ENCODE measurements around the gene TXLNB. TPM values are rescaled to one million over a fixed set of nuclear protein-coding genes. Genes with fewer than 3 reads are reported as not detected.

TXLNB gene
- polyA plus RNA-seq (2013, experiment 1 of 2), result 0.44 TPM
- 0.51 TPM for polyA plus RNA-seq (2013, experiment 2 of 2)

GRCh38 chr6:139291813-139292619 lies at the start of gene TXLNB:
Gene TXLNB, minus strand, starts transcription at chr6:139291998. Its CDS starts 3,099 bp downstream, at chr6:139288899.
- WGBS, 2 experiments (ENCODE audit: insufficient coverage in 2 of 2), result 83% methylated on average over 3 of the region's 13 CpGs; no CpG with 5 or more reads in 1 of the 2 experiments
- Histone ChIP-seq H3K9me3 (ENCODE audit: control insufficient read depth, low read length) (no peaks in the 10 kb centered on the region), H3K4me3 (ENCODE audit: extremely low read depth, insufficient read depth, low read length, poor library complexity, severe bottlenecking) (no peak within 1 kb of the TSS), H3K4me1 (ENCODE audit: control insufficient read depth, insufficient read depth, low read length, poor library complexity, severe bottlenecking) (peaks cover 16% of the 10 kb centered on the region), H3K36me3 (ENCODE audit: control insufficient read depth, insufficient read depth, low read length) (no peaks in the 10 kb centered on the region), H3K27ac (ENCODE audit: low read depth, low read length, severe bottlenecking) (peak within 1 kb of the TSS; percentile 64)

GRCh38 chr6:139341060-139341459 lies 49.3 kb upstream of the TXLNB start:
- H3K9me3 ChIP-seq (ENCODE audit: control insufficient read depth, low read length), result no peaks in the 10 kb centered on the region
- H3K4me1 ChIP-seq (ENCODE audit: control insufficient read depth, insufficient read depth, low read length, poor library complexity, severe bottlenecking), result peaks cover 5% of the 10 kb centered on the region
- WGBS, 2 experiments (ENCODE audit: insufficient coverage in 2 of 2), result no CpG with 5 or more reads among the region's 2 CpGs
- no peak overlapping the region for H3K27ac ChIP-seq (ENCODE audit: low read depth, low read length, severe bottlenecking)
- no peak overlapping the region for H3K4me3 ChIP-seq (ENCODE audit: extremely low read depth, insufficient read depth, low read length, poor library complexity, severe bottlenecking)
- no peaks in the 10 kb centered on the region for H3K36me3 ChIP-seq (ENCODE audit: control insufficient read depth, insufficient read depth, low read length)

GRCh38 chr6:139338795-139339194 lies 47.0 kb upstream of the TXLNB start:
- WGBS, 2 experiments (ENCODE audit: insufficient coverage in 2 of 2), result 95% methylated on average over 7 to 8 of the region's 9 CpGs
- no peaks in the 10 kb centered on the region for H3K9me3 ChIP-seq (ENCODE audit: control insufficient read depth, low read length)
- no peaks in the 10 kb centered on the region for H3K36me3 ChIP-seq (ENCODE audit: control insufficient read depth, insufficient read depth, low read length)
- no peak overlapping the region for H3K27ac ChIP-seq (ENCODE audit: low read depth, low read length, severe bottlenecking)
- no peak overlapping the region for H3K4me3 ChIP-seq (ENCODE audit: extremely low read depth, insufficient read depth, low read length, poor library complexity, severe bottlenecking)
- H3K4me1 ChIP-seq (ENCODE audit: control insufficient read depth, insufficient read depth, low read length, poor library complexity, severe bottlenecking), result peaks cover 5% of the 10 kb centered on the region

GRCh38 chr6:139337830-139338229 lies 46.0 kb upstream of the TXLNB start:
- no peak overlapping the region for H3K27ac ChIP-seq (ENCODE audit: low read depth, low read length, severe bottlenecking)
- H3K4me1 ChIP-seq (ENCODE audit: control insufficient read depth, insufficient read depth, low read length, poor library complexity, severe bottlenecking), result peaks cover 2% of the 10 kb centered on the region
- WGBS, 2 experiments (ENCODE audit: insufficient coverage in 2 of 2), result 77 to 95% methylated on average over 5 of the region's 5 CpGs
- H3K4me3 ChIP-seq (ENCODE audit: extremely low read depth, insufficient read depth, low read length, poor library complexity, severe bottlenecking), result no peak overlapping the region
- H3K9me3 ChIP-seq (ENCODE audit: control insufficient read depth, low read length), result no peaks in the 10 kb centered on the region
- H3K36me3 ChIP-seq (ENCODE audit: control insufficient read depth, insufficient read depth, low read length), result no peaks in the 10 kb centered on the region

- WGBS, 2 experiments (ENCODE audit: insufficient coverage in 2 of 2), result 64 to 100% methylated on average over 1 to 2 of the region's 2 CpGs
- Histone ChIP-seq H3K9me3 (ENCODE audit: control insufficient read depth, low read length) (no peaks in the 10 kb centered on the region), H3K4me3 (ENCODE audit: extremely low read depth, insufficient read depth, low read length, poor library complexity, severe bottlenecking) (no peak overlapping the region), H3K4me1 (ENCODE audit: control insufficient read depth, insufficient read depth, low read length, poor library complexity, severe bottlenecking) (no peaks in the 10 kb centered on the region), H3K27ac (ENCODE audit: low read depth, low read length, severe bottlenecking) (no peak overlapping the region), H3K36me3 (ENCODE audit: control insufficient read depth, insufficient read depth, low read length) (no peaks in the 10 kb centered on the region)
Measured at GRCh38 chr6:139337001-139337400, 45.2 kb upstream of the TXLNB start.

DNA sequence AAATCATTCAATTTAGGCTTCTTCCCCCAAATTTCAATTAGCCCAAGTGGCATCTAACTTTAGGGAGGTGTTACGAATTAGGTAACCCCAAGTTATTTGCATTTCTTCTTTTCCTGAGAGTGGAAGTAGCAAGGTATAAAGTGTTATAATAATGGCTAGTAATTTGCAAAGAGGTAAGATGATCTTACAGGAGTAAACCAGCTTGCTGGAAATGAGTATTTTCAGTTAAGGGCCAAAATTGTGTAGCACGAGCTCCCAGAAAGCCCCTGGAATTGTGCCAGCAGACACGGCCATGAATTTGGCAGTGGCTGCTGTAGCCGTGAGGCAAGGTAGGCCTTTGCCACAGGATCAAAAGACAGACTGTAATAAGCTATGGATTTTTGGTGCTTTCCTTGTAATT lies 44.7 kb upstream of the TXLNB start:
- Histone ChIP-seq H3K27ac (ENCODE audit: low read depth, low read length, severe bottlenecking) (no peak overlapping the region), H3K4me3 (ENCODE audit: extremely low read depth, insufficient read depth, low read length, poor library complexity, severe bottlenecking) (no peak overlapping the region), H3K9me3 (ENCODE audit: control insufficient read depth, low read length) (no peaks in the 10 kb centered on the region), H3K4me1 (ENCODE audit: control insufficient read depth, insufficient read depth, low read length, poor library complexity, severe bottlenecking) (no peaks in the 10 kb centered on the region), H3K36me3 (ENCODE audit: control insufficient read depth, insufficient read depth, low read length) (no peaks in the 10 kb centered on the region)
- 96 to 100% methylated on average over 2 to 3 of the region's 4 CpGs for WGBS, 2 experiments (ENCODE audit: insufficient coverage in 2 of 2)

DNA sequence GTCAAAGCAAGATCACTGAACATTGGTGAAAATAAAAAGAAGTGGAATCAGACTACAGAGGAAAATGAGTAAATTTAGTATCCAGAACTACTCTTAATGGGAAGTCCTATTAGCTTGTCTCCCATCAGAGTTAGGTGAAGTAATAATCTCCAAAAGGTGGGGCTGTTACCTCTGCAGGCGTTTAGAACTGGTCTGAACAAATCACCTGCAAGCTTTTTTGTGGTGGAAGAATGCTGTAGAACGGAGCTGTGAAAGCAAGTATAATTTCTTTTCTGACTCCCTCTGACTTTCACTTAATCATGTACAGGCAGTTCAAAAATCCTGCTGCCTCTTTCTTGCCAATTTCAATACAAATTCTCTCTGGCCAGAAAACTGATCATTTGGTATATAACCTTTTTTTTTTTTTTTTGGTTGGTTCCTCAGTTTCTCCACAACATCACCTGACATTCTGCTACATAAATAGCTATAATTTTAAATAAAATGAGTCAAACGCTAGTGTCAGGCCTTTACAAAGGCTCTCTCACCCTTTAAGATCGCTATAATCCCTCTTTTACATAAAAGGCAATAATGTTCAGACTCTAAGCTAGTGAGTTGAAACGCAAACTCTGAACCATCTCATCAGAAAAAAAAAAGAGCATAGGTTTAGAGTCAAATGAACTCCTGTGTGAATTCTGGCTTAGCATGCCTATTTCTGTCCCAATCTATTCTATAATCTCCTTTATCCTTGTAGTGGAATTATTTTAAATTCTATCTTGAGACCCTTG lies 43.8 kb upstream of the TXLNB start:
- H3K27ac ChIP-seq (ENCODE audit: low read depth, low read length, severe bottlenecking), result no peak overlapping the region
- no peaks in the 10 kb centered on the region for H3K36me3 ChIP-seq (ENCODE audit: control insufficient read depth, insufficient read depth, low read length)
- whole genome bisulfite sequencing, 2 experiments (ENCODE audit: insufficient coverage in 2 of 2), result 100% methylated on average over 2 to 3 of the region's 5 CpGs
- H3K4me1 ChIP-seq (ENCODE audit: control insufficient read depth, insufficient read depth, low read length, poor library complexity, severe bottlenecking), result no peaks in the 10 kb centered on the region
- H3K4me3 ChIP-seq (ENCODE audit: extremely low read depth, insufficient read depth, low read length, poor library complexity, severe bottlenecking), result no peak overlapping the region
- H3K9me3 ChIP-seq (ENCODE audit: control insufficient read depth, low read length), result no peaks in the 10 kb centered on the region

GRCh38 chr6:139334806-139335446 lies 43.1 kb upstream of the TXLNB start:
- H3K9me3 ChIP-seq (ENCODE audit: control insufficient read depth, low read length), result no peaks in the 10 kb centered on the region
- no peak overlapping the region for H3K27ac ChIP-seq (ENCODE audit: low read depth, low read length, severe bottlenecking)
- H3K4me3 ChIP-seq (ENCODE audit: extremely low read depth, insufficient read depth, low read length, poor library complexity, severe bottlenecking), result no peak overlapping the region
- H3K4me1 ChIP-seq (ENCODE audit: control insufficient read depth, insufficient read depth, low read length, poor library complexity, severe bottlenecking), result no peaks in the 10 kb centered on the region
- 87 to 95% methylated on average over 3 of the region's 5 CpGs for WGBS, 2 experiments (ENCODE audit: insufficient coverage in 2 of 2)
- no peaks in the 10 kb centered on the region for H3K36me3 ChIP-seq (ENCODE audit: control insufficient read depth, insufficient read depth, low read length)

DNA sequence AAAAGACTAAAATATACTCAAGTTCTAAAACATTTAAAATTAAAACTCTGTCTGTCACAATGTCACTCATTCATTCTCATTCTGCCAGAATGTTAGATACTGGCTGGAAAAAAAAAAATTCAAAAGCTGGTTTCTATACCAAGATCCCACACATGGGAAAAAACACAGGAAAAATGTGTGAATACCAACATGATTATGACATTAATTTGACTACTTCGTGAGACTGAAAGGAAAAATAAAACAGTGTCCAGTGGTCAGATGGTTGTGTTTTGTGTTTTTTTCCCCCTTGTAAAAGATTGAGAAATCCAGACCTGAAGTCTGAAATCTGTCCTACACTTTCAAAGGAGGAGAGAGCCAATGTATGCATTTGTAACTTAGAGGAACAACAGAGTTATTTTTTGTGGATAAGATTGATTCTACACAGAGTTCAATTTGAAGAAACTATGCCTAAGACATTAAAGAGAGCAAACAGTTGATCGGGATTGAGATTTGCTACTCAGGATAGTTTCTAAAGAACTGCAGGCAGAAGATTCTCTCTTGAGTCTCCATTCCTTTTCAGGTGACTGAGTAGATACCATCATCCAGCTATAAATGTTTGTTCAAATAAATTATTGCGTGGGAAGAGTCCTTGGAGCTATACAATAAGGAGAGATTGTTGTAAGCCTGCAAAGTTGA lies 39.2 kb upstream of the TXLNB start:
- Histone ChIP-seq H3K36me3 (ENCODE audit: control insufficient read depth, insufficient read depth, low read length) (no peaks in the 10 kb centered on the region), H3K27ac (ENCODE audit: low read depth, low read length, severe bottlenecking) (no peak overlapping the region), H3K9me3 (ENCODE audit: control insufficient read depth, low read length) (no peaks in the 10 kb centered on the region), H3K4me1 (ENCODE audit: control insufficient read depth, insufficient read depth, low read length, poor library complexity, severe bottlenecking) (no peaks in the 10 kb centered on the region), H3K4me3 (ENCODE audit: extremely low read depth, insufficient read depth, low read length, poor library complexity, severe bottlenecking) (no peak overlapping the region)
- WGBS, 2 experiments (ENCODE audit: insufficient coverage in 2 of 2), result 67% methylated on average over 1 of the region's 3 CpGs

GRCh38 chr6:139330306-139330705 lies 38.5 kb upstream of the TXLNB start:
- 95 to 96% methylated on average over 4 of the region's 5 CpGs for WGBS, 2 experiments (ENCODE audit: insufficient coverage in 2 of 2)
- Histone ChIP-seq H3K4me1 (ENCODE audit: control insufficient read depth, insufficient read depth, low read length, poor library complexity, severe bottlenecking) (no peaks in the 10 kb centered on the region), H3K4me3 (ENCODE audit: extremely low read depth, insufficient read depth, low read length, poor library complexity, severe bottlenecking) (no peak overlapping the region), H3K27ac (ENCODE audit: low read depth, low read length, severe bottlenecking) (no peak overlapping the region), H3K9me3 (ENCODE audit: control insufficient read depth, low read length) (no peaks in the 10 kb centered on the region), H3K36me3 (ENCODE audit: control insufficient read depth, insufficient read depth, low read length) (no peaks in the 10 kb centered on the region)

Data from mesodermal cell (in vitro differentiated cells).